Transverse colon (tissue), 4 donors: ENCODE data around the gene EPHA4. TPM values are rescaled to one million over a fixed set of nuclear protein-coding genes. Genes with fewer than 3 reads are reported as not detected.

ENCODE experiments used
- DNase-seq: peaks from one replicate; pipeline ENCODE4 v3.0.0-alpha.2; 2019
- H3K27ac ChIP-seq, 4 donors: fragments of 200-600 bp; sonication (generic); 2 replicates each; pipeline ENCODE4 v1.5.1; 2016 to 2018; ENCODE audit warnings: inconsistent platforms in 4 of 4
- H3K27me3 ChIP-seq: fragments of 200-600 bp; sonication (generic); 2 replicates; pipeline ENCODE4 v1.5.1; 2017; ENCODE audit warnings: inconsistent platforms
- H3K36me3 ChIP-seq, 4 donors: fragments of 200-600 bp; sonication (generic); 2 replicates each; pipeline ENCODE4 v1.5.1; 2017 to 2019; ENCODE audit warnings: inconsistent platforms in 4 of 4
- H3K4me1 ChIP-seq, 4 donors: fragments of 200-600 bp; sonication (generic); 2 replicates each; pipeline ENCODE4 v1.5.1; 2017 to 2020; ENCODE audit warnings: inconsistent platforms in 4 of 4
- H3K4me3 ChIP-seq, 4 donors: fragments of 200-600 bp; sonication (generic); 1 replicate in 1 of 4; 2 replicates in 3 of 4; pipeline versions ENCODE4 v1.5.1 to v1.6.1; 2017 to 2019; ENCODE audit warnings: inconsistent platforms in 4 of 4
- H3K9me3 ChIP-seq, 2 donors: fragments of 200-600 bp; sonication (generic); 2 replicates each; pipeline ENCODE4 v1.5.1; 2017 to 2019; ENCODE audit warnings: inconsistent platforms in 2 of 2
- EP300 ChIP-seq: sonication (generic); formaldehyde crosslinking; IDR thresholded peaks from one replicate; pipeline ENCODE4 v1.6.1; 2017; ENCODE audit warnings: antibody characterized with exemption, low read depth
- POLR2A ChIP-seq: fragments of 450-650 bp; IDR thresholded peaks from one replicate; pipeline ENCODE4 v1.6.1; 2016; ENCODE audit warnings: antibody characterized with exemption, mild to moderate bottlenecking, moderate library complexity
- POLR2AphosphoS5 ChIP-seq, 3 donors: sonication (generic); formaldehyde crosslinking; IDR thresholded peaks; one replicate each; pipeline ENCODE4 v1.6.1; 2016; ENCODE audit warnings: antibody characterized with exemption in 3 of 3
- WGBS, 2 donors: methylation state at CpG; one replicate each; pipeline ENCODE4 v1.1.5; 2018; ENCODE audit warnings: low coverage in 1 of 2; 5-methylcytosine and 5-hydroxymethylcytosine counted together
- in situ Hi-C, 4 donors: fragments of 200-750 bp; cut with MboI; loops; one replicate each; pipeline versions ENCODE4 v1.15.0 to v1.15.1; 2017; ENCODE audit warnings: low sequenced_read_pairs in 3 of 4, low pct_ligation_motif_present in 1 of 4, low pct_unique_long_range_greater_than_20kb in 1 of 4
- intact Hi-C: fragments of 100-400 bp; cut with DNase I; formaldehyde crosslinking; loops from one replicate; pipeline ENCODE4 v1.15.1; 2023; ENCODE audit warnings: low total_unique reads
- total RNA-seq, 4 donors: library from RNA; depleted of rRNA; stranded (reverse); fragments of >200 nt; gene quantifications; one replicate each; pipeline ENCODE4 v1.1.0, GENCODE V29; 2016
- TF ChIP-seq, protein P1 (sequence below), 5 experiments: fragments of 200-600 bp in 3 of 5; fragments of 450-650 bp in 2 of 5; sonication (generic) in 3 of 5; IDR thresholded peaks; 1 replicate in 2 of 5; 2 replicates in 3 of 5; pipeline ENCODE4 v1.5.1; 2016 to 2017; ENCODE audit warnings: antibody characterized with exemption in 5 of 5, inconsistent platforms in 3 of 5, mild to moderate bottlenecking in 2 of 5, moderate library complexity in 1 of 5

Gene EPHA4
- total RNA-seq, 4 donors from 2014 or later = 1.5 to 21.0 (median 13.8) TPM

DNA sequence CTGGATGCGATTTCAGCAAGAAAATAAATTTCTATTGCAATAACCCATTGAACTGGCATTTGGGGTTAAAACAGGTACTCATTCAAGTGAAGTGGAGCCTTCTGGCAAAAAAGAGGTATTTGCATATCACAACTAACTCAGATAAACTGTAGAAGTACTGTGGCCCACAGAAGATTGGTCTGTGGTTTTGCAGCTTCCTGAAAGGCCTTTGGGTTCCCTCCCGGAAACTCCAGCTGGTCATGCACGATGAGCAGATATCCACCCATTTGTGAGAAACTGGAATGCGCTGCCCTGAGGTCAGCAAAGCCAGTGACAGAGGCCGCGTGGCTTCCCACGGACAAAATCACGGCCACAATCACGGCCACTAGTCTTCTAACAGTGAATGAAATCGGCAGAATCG, 106.3 kb downstream of the EPHA4 start:
- no peak for DNase-seq
- 71 to 85% methylated on average over 7 to 11 of the region's 11 CpGs for WGBS, 2 donors
- no peaks in the 10 kb centered on the region for H3K27me3 ChIP-seq
- no peaks in the 10 kb centered on the region for H3K36me3 ChIP-seq
- no peaks in the 10 kb centered on the region for H3K9me3 ChIP-seq
- TF ChIP-seq, protein P1, sequence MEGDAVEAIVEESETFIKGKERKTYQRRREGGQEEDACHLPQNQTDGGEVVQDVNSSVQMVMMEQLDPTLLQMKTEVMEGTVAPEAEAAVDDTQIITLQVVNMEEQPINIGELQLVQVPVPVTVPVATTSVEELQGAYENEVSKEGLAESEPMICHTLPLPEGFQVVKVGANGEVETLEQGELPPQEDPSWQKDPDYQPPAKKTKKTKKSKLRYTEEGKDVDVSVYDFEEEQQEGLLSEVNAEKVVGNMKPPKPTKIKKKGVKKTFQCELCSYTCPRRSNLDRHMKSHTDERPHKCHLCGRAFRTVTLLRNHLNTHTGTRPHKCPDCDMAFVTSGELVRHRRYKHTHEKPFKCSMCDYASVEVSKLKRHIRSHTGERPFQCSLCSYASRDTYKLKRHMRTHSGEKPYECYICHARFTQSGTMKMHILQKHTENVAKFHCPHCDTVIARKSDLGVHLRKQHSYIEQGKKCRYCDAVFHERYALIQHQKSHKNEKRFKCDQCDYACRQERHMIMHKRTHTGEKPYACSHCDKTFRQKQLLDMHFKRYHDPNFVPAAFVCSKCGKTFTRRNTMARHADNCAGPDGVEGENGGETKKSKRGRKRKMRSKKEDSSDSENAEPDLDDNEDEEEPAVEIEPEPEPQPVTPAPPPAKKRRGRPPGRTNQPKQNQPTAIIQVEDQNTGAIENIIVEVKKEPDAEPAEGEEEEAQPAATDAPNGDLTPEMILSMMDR (IDR thresholded peaks at IDR 0.05) = no peak
- TF ChIP-seq POLR2AphosphoS5 (IDR thresholded peaks at IDR 0.05) (no peak), EP300 (no peak), POLR2A (no peak)
- intact Hi-C loops = no loop called here
- no peak overlapping the region for H3K4me3 ChIP-seq
- peaks cover 0 to 28% (median 1%) of the 10 kb centered on the region in 4 donors for H3K4me1 ChIP-seq
- H3K27ac ChIP-seq = no peak overlapping the region
- in situ Hi-C loops = no loop called here

- WGBS, 2 donors = 70 to 73% methylated on average over 2 of the region's 2 CpGs
- TF ChIP-seq POLR2A (no peak), POLR2AphosphoS5 (IDR thresholded peaks at IDR 0.05) (no peak), EP300 (no peak)
- TF ChIP-seq, protein P1 (IDR thresholded peaks at IDR 0.05) = no peak
- no peaks in the 10 kb centered on the region for H3K9me3 ChIP-seq
- no peak for DNase-seq
- no peaks in the 10 kb centered on the region for H3K36me3 ChIP-seq
- in situ Hi-C loops (no loop called here), intact Hi-C loops (no loop called here)
- H3K27me3 ChIP-seq = no peaks in the 10 kb centered on the region
- H3K4me3 ChIP-seq = no peak overlapping the region
- no peak overlapping the region for H3K27ac ChIP-seq
- peaks cover 0 to 28% (median 1%) of the 10 kb centered on the region in 4 donors for H3K4me1 ChIP-seq
These were observed 107.1 kb downstream of the EPHA4 start for GRCh38 chr2:221464971-221465370.

GRCh38 chr2:221463241-221463896, 108.7 kb downstream of the EPHA4 start:
- in situ Hi-C loops (no loop called here), intact Hi-C loops (no loop called here)
- H3K4me1 ChIP-seq = peaks cover 0 to 28% (median 1%) of the 10 kb centered on the region in 4 donors
- no peak for DNase-seq
- TF ChIP-seq EP300 (no peak), POLR2A (no peak), POLR2AphosphoS5 (IDR thresholded peaks at IDR 0.05) (no peak)
- TF ChIP-seq, protein P1 (IDR thresholded peaks at IDR 0.05) = no peak
- no peak overlapping the region for H3K27ac ChIP-seq
- no peaks in the 10 kb centered on the region for H3K9me3 ChIP-seq
- H3K4me3 ChIP-seq = no peak overlapping the region
- WGBS, 2 donors = 57 to 58% methylated on average over 3 of the region's 3 CpGs
- H3K27me3 ChIP-seq = no peaks in the 10 kb centered on the region
- no peaks in the 10 kb centered on the region for H3K36me3 ChIP-seq

- no peak for DNase-seq
- TF ChIP-seq EP300 (no peak), POLR2AphosphoS5 (IDR thresholded peaks at IDR 0.05) (no peak), POLR2A (no peak)
- TF ChIP-seq, protein P1 (IDR thresholded peaks at IDR 0.05) = no peak
- Histone ChIP-seq H3K27ac (no peak overlapping the region), H3K4me3 (no peak overlapping the region), H3K36me3 (no peaks in the 10 kb centered on the region), H3K4me1 (peaks cover 0 to 17% (median 1%) of the 10 kb centered on the region in 4 donors), H3K9me3 (no peaks in the 10 kb centered on the region), H3K27me3 (no peaks in the 10 kb centered on the region)
- intact Hi-C loops = no loop called here
- 93 to 100% methylated on average over 1 of the region's 1 CpG for whole genome bisulfite sequencing, 2 donors
- in situ Hi-C loops = no loop called here
These were observed 110.2 kb downstream of the EPHA4 start for GRCh38 chr2:221461901-221462300.
